Endothelial cell of umbilical vein (primary cell): Measurements from ENCODE around the gene PHPT1. TPM values are rescaled to one million over a fixed set of nuclear protein-coding genes. Genes with fewer than 3 reads are reported as not detected.

Source experiments
- BruUV-seq: library from RNA; stranded (reverse); fragments of 400-500 nt; replicated peaks from 2 replicates; lab custom pipeline; 2021; lab: Mats Ljungman, UMichigan
- CTCF ChIA-PET: fragments of 300-600, 350-600 bp; sonication (Branson Sonifier 250); formaldehyde crosslinking; loops from one replicate; lab custom pipeline; 2021; ENCODE audit warnings: antibody characterized with exemption, inconsistent platforms; lab: Charles Lee
- POLR2A ChIA-PET: fragments of 300-600, 350-600 bp; sonication (Branson Sonifier 250); formaldehyde crosslinking; loops from one replicate; lab custom pipeline; 2021; ENCODE audit warnings: antibody characterized with exemption, inconsistent platforms; lab: Charles Lee
- DNase-seq: peaks from one replicate; pipeline ENCODE4 v3.0.0-alpha.2; 2011; ENCODE audit warnings: low read depth, low spot score
- FAIRE-seq: peaks from 2 replicates; lab custom pipeline; 2011; peaks lifted over from hg19 to GRCh38; lab: Jason Lieb, UNC
- H2AFZ ChIP-seq: 2 replicates; pipeline ENCODE4 v1.6.0; 2012; ENCODE audit warnings: low read depth, low read length, control low read depth, inconsistent platforms
- H3K27ac ChIP-seq: 2 replicates; pipeline ENCODE4 v1.5.1; 2011; ENCODE audit warnings: low read depth, mild to moderate bottlenecking, control low read depth, low read length, moderate library complexity; ENCODE audit not compliant: insufficient read depth
- H3K27me3 ChIP-seq, 2 experiments: 2 replicates each; pipeline versions ENCODE4 v1.6.0 to v1.6.1; 2011; ENCODE audit warnings: low read length in 2 of 2, mixed read lengths in 1 of 2; ENCODE audit not compliant: control insufficient read depth in 2 of 2, insufficient read depth in 2 of 2
- H3K36me3 ChIP-seq, 2 experiments: 2 replicates in 1 of 2; 3 replicates in 1 of 2; pipeline ENCODE4 v1.5.1; 2011; ENCODE audit warnings: low read length in 2 of 2, mild to moderate bottlenecking in 1 of 2, moderate library complexity in 1 of 2; ENCODE audit not compliant: control insufficient read depth in 2 of 2, insufficient read depth in 2 of 2; ENCODE audit errors: extremely low read depth in 1 of 2
- H3K4me1 ChIP-seq: 3 replicates; pipeline ENCODE4 v1.5.1; 2011; ENCODE audit warnings: mild to moderate bottlenecking, low read length; ENCODE audit not compliant: control insufficient read depth, insufficient read depth; ENCODE audit errors: extremely low read depth
- H3K4me2 ChIP-seq: 2 replicates; pipeline ENCODE4 v1.6.1; 2011; ENCODE audit warnings: low read length, control low read depth, mixed read lengths; ENCODE audit not compliant: insufficient read depth
- H3K4me3 ChIP-seq, 3 experiments: fragments of 200-600 bp in 1 of 3; sonication (generic), shearing (Covaris generic) in 1 of 3; replicated peaks in 1 of 3; 2 replicates each; pipeline ENCODE4 v1.5.1; 2011 to 2016; ENCODE audit warnings: control low read depth in 3 of 3, low read length in 3 of 3, mild to moderate bottlenecking in 2 of 3, inconsistent platforms in 1 of 3, low read depth in 1 of 3, moderate library complexity in 1 of 3; ENCODE audit not compliant: insufficient read depth in 1 of 3
- H3K79me2 ChIP-seq: 2 replicates; pipeline ENCODE4 v1.6.0; 2012; ENCODE audit warnings: low read length, inconsistent platforms; ENCODE audit not compliant: control insufficient read depth, insufficient read depth
- H3K9ac ChIP-seq: replicated peaks from 2 replicates; pipeline ENCODE3; 2011; ENCODE audit warnings: low read length, control low read depth; ENCODE audit not compliant: insufficient read depth; ENCODE audit errors: extremely low read depth
- H3K9me1 ChIP-seq: replicated peaks from 3 replicates; pipeline ENCODE4 v1.6.0; 2011; ENCODE audit warnings: mild to moderate bottlenecking, low read length; ENCODE audit not compliant: control insufficient read depth, insufficient read depth; ENCODE audit errors: extremely low read depth
- H3K9me3 ChIP-seq: replicated peaks from 2 replicates; pipeline ENCODE4 v1.5.1; 2012; ENCODE audit warnings: low read length, inconsistent platforms; ENCODE audit not compliant: control insufficient read depth, insufficient read depth
- H4K20me1 ChIP-seq: replicated peaks from 2 replicates; pipeline ENCODE3; 2011; ENCODE audit warnings: mild to moderate bottlenecking, low read length; ENCODE audit not compliant: control insufficient read depth, insufficient read depth; ENCODE audit errors: extremely low read depth
- CTCF ChIP-seq, 2 donors: IDR thresholded peaks; 1 replicate in 1 of 2; 2 replicates in 1 of 2; pipeline ENCODE4 v1.5.1; 2011; ENCODE audit warnings: low read length in 2 of 2, mild to moderate bottlenecking in 2 of 2, moderate library complexity in 2 of 2, control low read depth in 1 of 2, inconsistent platforms in 1 of 2, low read depth in 1 of 2; ENCODE audit not compliant: insufficient read depth in 1 of 2; ENCODE audit errors: extremely low read depth in 1 of 2
- EZH2 ChIP-seq: IDR thresholded peaks from 2 replicates; pipeline ENCODE4 v1.6.1; 2012; ENCODE audit warnings: borderline replicate concordance, low read depth, mild to moderate bottlenecking, moderate library complexity, low read length, inconsistent platforms; ENCODE audit not compliant: severe bottlenecking
- dilution Hi-C: fragments of 300-500 bp; cut with MboI; formaldehyde crosslinking; loops from one replicate; pipeline ENCODE4 v1.15.0; 2019; ENCODE audit warnings: low sequenced_read_pairs; ENCODE audit not compliant: extremely low pct_ligation_motif_present
- intact Hi-C: fragments of 100-400 bp; cut with micrococcal nuclease; formaldehyde crosslinking; loops from one replicate; pipeline ENCODE4 v1.10.0; 2022
- polyA plus RNA-seq, 4 experiments: library from polyadenylated mRNA; depleted of rRNA in 3 of 4; stranded (reverse) in 3 of 4; unstranded in 1 of 4; fragments of >200 nt; gene quantifications; 2 replicates each; pipeline versions ENCODE4 v1.2.1 to v1.2.3, GENCODE V29; 2011 to 2012; ENCODE audit warnings: missing spikeins in 1 of 4
- total RNA-seq: library from RNA; stranded (reverse); gene quantifications from 2 replicates; pipeline ENCODE4 v1.2.3, GENCODE V29; 2021

The PHPT1 gene
- total and polyA plus RNA-seq, 2 donors (not counting 3 experiments of a cell fraction or from before 2014, with no cell fraction given), result 139 to 319 TPM

GRCh38 chr9:136846376-136847087 lies 2.7 kb upstream of the PHPT1 start:
- no peak overlapping the region for H2AFZ ChIP-seq
- no peaks in the 10 kb centered on the region for H3K9me1 ChIP-seq
- no peaks in the 10 kb centered on the region for H3K9me3 ChIP-seq
- CTCF ChIA-PET, result interaction anchor here (0.9 to 2.0 kb wide), 7 partner anchors 35 to 221 kb away, joined by 3 to 6 read pairs (median 3); no protein-coding TSS in a partner anchor
- H3K4me1 ChIP-seq, result peaks cover 11% of the 10 kb centered on the region
- POLR2A ChIA-PET, result interaction anchor here (0.6 kb wide), 1 partner anchor 378 kb away, joined by 3 read pairs; no protein-coding TSS in a partner anchor
- no peak overlapping the region for H3K9ac ChIP-seq
- no peak overlapping the region for H3K4me2 ChIP-seq
- TF ChIP-seq CTCF (IDR thresholded peaks at IDR 0.05; ENCODE audit: extremely low read depth in 1 of 2, insufficient read depth in 1 of 2, low read depth in 1 of 2, low read length in 2 of 2) (no peak), EZH2 (peak; percentile 99)
- dilution Hi-C loops, result no loop called here
- H3K4me3 ChIP-seq, result no peak overlapping the region
- FAIRE-seq (no peak), DNase-seq (no peak)
- BruUV-seq, result no TSS peak
- H3K79me2 ChIP-seq, result no peaks in the 10 kb centered on the region
- no peaks in the 10 kb centered on the region for H4K20me1 ChIP-seq
- no peak overlapping the region for H3K27ac ChIP-seq
- intact Hi-C loops, result loop anchor here (5.0 kb wide), 1 partner anchor 54 kb away; the partner anchor contains the start of gene TMEM141
- H3K36me3 ChIP-seq, result no peaks in the 10 kb centered on the region
- H3K27me3 ChIP-seq, result peaks cover 10 to 28% of the 10 kb centered on the region in 2 experiments
